HG02798 (cell line): ENCODE results near the gene LHX3.

ENCODE experiments used
- ATAC-seq: cut with Tn5 transposase; IDR thresholded peaks from one replicate; pipeline ENCODE4 v1.9.1; 2021; ENCODE audit warnings: mild to moderate bottlenecking; ENCODE audit not compliant: unreplicated experiment, poor library complexity

Gene LHX3

DNA sequence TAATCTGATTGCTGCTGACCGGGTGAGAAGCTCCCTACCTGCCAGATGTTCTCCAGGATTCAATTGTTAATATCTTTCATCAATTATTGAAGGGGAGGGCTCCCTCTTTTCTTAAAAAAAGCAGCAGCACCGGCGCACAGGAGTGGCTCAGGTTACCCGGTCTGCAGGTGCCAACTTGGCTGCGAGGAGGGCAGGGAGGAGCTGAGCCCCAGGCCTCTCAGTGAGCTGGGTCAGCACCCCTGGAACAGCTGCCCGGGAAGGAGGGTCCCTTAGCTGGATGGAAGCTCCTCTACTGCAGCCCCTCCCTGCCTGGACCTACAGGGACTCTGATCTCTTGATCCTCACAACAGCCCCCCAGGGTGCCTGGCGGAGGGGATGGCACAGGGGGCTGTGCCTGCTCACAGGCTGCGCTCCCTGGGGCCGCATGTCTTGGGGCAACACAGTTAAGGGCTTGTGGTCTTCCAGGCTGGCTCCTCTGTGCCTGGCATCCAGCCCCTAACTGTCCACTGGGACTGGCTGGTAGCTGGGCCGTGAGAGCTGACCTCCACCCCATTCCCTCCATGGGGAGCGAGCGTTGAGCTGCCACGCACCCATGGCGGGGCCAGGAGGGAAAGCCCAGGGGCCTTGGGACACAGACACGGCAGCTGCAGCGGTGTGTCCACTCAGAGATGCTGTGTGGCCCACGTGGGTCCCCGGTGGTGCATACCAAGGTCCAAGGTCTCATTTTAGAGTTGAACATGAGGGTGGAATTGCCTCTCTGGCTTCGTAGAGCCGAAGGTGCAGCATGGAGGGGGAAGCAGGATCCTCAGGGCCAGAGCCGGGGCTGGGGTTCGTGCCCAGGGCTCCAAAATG is 57.7 kb downstream of the LHX3 start:
- ATAC-seq = no peak
